Measurements from ENCODE around the gene NT5C3A. TPM values are rescaled to one million over a fixed set of nuclear protein-coding genes. Genes with fewer than 3 reads are reported as not detected.

NT5C3A gene
- total RNA-seq: 17.4 and 20.3 TPM in 2 replicates

DNA sequence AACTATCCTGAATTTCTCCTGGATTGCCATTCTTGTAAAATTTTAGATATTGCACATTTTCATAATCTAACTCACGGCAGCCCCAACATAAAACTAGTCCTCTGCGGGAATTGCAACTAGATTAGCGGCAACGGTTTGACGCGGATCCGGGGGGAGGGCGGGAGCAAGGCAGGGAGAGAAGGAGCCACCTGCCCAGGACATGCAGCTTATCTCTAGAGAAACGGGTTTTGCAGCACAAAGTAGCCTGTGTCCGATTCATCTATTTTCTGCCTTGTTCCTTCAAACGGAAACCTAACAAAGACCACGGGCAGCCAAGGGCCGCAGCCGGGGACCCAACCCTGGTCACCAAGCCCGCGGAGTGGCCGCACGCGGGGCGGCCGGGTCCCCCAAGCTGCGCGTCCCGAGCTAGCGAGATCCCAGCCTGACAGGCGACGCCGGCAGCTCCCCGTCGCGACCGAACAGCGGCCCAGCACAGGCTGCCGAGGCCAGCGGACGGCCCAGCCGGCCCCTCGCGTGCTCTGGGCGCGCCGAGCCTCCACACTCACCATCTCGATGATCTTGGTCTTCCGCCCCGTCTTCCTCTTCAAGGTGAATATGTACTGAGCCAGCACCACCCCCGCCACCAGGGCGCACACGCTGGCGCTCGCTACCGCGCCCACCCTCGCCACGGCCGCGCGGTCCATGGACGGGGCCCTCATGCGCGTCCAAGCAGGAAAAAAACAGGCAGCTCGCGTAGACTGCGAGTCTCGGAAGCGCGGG lies at the start of gene NT5C3A:
NT5C3A (minus strand) TSS at position 754 of the 759 bp plus-strand sequence; CDS start at position 683, 71 bp downstream.

DNA sequence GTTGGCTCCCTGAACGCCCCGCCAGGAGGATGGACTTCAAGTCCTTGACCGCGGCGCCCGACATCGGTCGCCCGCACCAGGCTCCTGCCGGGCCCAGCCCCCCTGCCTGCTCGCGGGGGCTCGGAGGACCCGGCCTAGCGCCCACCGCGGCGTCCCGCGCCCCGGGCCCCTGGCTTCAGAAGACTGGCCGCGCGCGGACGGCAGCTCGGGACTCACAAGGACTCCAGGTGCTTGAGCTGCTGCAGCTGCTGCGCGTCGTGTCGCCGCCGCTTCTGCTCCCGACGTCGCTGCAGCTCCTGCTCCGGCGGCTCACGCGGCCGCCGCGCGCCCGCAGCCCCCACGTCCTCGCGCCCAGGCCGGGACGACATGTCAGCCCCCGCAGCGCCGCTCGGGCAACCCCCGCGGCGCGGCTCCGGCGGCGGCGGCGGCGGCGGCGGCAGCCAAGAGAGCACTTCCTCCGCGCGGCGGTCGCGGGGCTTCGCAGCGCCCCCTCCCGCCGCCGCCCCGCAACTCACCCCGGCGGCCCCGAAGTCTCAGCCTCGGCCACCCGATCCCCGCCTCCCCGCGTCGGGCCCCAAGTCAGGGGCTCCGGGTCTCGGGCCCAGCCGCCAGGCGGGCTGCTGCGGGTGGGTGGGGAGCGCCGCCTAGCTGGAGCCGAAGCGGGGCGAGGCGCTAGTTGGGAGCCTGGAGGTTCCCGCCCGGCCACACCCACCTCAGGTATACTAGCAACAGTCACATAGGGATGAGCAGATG lies 46.6 kb upstream of the NT5C3A start, which contains the start of gene RP9:
RP9 (minus strand) TSS at position 400 of the 753 bp plus-strand sequence; CDS start at position 368, 32 bp downstream.

Other genes starting within 250 kb of the NT5C3A start
- 13.5 and 15.4 TPM in 2 replicates for gene KBTBD2, start 171.0 kb downstream of the NT5C3A start, total RNA-seq
- gene FKBP9, start 105.3 kb downstream of the NT5C3A start, total RNA-seq: 136 and 152 TPM in 2 replicates
- 8.6 and 10.5 TPM in 2 replicates for gene RP9, start 46.6 kb upstream of the NT5C3A start, total RNA-seq
- gene BBS9, start 66.8 kb upstream of the NT5C3A start, total RNA-seq: 2.7 and 5.7 TPM in 2 replicates

Measured in airway epithelial cell (primary cell).